HG03571 (cell line): ENCODE results near the gene NIP7.

Source experiments
- ATAC-seq: cut with Tn5 transposase; IDR thresholded peaks from one replicate; pipeline ENCODE4 v1.9.1; 2021; ENCODE audit not compliant: unreplicated experiment

NIP7 gene

DNA sequence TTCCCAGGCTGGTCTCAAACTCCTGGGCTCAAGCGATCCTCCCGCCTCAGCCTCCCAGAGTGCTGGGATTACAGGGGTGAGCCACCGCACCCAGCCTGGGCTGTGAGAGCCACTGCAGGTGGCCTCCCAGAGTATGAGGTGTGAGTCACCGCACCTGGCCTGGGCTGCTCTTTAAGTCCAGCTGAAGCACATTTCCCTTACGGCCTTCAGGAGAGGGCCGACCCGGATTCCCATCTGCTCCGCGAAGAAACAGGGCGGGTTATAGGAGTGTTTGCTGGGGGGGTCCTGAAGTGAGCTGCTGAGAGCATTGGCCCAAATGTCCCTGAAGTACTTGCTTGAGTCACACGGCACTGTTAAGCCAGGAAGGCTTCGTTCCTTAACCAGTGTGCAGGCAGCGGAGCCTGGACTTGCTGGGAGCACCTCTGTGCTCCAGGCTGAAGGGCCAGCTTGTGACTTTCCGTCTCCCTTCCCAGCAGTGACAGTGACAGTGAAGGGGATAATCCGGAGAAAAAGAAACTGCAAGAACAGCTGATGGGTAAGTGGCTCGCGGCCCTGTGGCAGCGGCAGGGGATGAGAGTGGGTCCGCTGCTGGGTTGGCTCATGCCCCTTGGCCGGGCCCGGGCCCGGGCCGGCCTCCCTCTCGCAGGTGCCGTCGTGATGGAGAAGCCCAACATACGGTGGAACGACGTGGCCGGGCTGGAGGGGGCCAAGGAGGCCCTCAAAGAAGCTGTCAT, 21.2 kb upstream of the NIP7 start:
- no peak for ATAC-seq

DNA sequence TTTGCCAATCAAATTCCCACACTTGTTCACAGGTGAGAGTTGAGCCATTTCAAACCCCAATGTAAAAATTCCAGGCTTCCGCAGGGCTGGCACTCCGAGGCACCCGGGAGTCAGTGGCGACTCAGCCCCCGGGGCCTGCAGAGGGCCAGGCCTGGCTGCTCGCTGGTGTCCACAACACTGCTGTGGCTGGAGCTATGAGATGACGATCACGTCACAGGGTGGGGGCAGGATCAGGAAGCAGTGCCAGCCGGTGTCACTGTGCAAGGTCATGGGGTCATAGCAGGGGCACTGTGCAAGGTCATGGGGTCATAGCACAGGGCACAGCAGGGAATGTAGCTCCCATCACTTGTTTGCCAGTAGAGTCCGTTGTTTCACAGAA, 20.7 kb upstream of the NIP7 start:
- no peak for ATAC-seq

DNA sequence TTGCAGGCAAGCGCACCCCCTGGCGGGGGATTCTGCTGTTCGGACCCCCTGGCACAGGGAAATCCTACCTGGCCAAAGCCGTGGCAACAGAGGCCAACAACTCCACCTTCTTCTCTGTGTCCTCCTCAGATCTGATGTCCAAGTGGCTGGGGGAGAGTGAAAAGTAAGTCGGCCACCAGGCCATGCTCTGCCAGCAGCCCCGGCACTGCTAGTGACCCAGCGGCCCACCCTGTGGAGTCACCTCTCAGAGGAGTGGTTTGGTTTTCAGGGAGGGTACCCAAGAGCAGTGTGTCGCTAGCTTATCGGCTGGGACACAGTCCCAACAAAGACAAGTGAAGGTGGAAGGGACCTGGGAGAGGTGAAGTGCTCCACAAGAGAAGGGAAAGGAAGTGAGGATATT, 20.2 kb upstream of the NIP7 start:
- ATAC-seq = no peak

DNA sequence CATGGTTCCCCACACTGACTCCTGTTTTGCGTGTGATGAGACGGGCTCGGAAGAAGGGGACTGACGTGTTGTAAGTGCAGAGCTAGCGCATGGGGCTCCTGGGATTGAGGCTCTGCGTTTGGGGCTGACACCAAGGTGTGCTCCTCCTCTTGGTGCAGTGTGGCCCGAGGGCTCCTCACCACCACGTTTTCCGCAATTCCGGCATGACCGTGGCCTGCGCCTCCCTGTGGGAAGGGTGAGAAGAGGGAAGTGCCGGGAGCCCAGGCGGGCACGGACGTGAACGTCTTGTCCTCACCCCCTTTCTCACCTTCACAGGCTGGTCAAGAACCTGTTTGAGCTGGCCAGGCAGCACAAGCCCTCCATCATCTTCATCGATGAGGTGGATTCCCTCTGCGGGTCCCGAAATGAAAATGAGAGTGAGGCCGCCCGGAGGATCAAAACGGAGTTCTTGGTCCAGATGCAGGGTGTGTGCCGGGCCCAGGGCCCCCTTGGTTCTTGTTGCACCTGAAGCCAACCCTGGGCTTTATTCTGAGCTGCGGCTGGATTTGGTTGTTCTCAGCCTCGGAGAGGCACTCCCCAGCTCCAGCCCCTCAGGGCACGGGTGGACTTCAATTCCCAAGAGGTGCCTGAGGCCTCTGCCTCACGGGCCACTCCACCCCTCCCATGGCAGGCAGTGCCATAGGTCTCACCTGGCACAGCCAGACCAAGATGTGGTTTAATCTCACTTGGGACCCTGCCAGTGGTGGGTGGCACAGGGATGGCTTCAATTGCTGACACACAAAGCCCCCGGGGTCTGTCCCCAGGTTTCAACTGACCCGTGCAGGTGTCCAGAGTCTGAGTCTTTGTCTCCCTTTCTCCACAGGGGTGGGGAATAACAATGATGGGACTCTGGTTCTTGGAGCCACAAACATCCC, 19.5 kb upstream of the NIP7 start:
- no peak for ATAC-seq

DNA sequence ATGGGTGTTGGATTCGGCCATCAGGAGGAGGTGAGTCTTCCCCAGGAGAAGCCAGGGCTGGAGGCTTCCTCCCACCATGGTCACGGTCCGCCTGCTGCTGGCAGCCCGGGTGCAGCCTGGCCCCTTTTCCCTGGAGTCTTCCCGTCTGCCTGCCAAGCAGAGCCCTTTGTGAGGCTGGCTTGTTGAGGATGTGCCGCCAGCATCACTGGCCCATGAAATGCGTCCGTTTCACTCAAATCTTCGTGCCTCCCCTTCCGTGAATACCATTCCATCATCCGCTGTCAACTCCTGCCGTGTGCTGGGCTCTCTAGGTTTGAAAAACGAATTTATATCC, 18.9 kb upstream of the NIP7 start:
- no peak for ATAC-seq

DNA sequence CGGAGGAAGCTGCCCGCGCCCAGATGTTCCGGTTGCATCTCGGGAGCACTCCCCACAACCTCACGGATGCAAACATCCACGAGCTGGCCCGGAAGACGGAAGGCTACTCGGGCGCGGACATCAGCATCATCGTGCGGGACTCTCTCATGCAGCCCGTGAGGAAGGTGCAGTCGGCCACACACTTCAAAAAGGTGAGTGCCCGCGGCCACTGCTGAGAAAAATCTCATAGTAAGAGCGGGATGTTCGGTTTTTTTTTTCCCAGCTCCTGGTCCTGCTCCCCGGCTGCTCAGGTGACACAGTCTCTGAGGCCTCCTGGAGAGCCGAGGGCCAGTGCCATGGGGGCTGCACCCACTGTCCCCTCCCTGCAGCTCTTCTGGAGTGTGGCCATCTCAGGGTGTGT, 18.5 kb upstream of the NIP7 start:
- ATAC-seq = no peak

DNA sequence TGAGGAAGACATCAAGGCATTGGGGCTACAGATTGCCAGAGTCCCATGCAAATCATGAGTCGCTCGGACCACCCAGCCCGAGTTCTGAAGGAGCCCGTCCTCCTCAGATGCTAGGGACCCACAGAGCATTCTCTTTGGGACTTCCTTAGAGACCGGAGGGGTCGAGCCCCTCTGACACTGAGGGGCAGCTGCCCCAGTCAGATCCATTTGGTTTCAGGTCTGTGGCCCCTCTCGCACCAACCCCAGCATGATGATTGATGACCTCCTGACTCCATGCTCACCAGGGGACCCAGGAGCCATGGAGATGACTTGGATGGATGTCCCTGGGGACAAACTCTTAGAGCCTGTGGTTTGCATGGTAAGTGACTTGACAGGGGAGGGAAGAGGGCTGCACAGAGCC, 17.2 kb upstream of the NIP7 start:
- ATAC-seq = no peak

DNA sequence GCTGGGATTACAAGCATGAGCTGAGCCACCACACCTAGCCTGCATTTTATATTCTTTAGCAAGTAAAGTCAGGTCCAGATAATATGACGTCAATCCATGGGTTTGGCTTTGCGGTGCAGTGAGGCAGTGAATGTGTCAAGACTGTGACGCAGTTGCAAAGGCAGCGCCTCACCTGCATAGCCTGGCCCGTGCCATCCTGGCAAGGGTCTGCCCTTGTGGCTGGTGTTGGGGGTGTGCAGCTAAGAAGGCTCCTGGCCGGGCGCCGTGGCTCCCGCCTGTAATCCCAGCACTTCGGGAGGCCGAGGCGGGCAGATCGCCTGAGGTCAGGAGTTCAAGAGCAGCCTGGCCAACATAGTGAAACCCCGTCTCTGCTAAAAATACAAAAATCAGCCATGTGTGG, 16.2 kb upstream of the NIP7 start:
- ATAC-seq = no peak

DNA sequence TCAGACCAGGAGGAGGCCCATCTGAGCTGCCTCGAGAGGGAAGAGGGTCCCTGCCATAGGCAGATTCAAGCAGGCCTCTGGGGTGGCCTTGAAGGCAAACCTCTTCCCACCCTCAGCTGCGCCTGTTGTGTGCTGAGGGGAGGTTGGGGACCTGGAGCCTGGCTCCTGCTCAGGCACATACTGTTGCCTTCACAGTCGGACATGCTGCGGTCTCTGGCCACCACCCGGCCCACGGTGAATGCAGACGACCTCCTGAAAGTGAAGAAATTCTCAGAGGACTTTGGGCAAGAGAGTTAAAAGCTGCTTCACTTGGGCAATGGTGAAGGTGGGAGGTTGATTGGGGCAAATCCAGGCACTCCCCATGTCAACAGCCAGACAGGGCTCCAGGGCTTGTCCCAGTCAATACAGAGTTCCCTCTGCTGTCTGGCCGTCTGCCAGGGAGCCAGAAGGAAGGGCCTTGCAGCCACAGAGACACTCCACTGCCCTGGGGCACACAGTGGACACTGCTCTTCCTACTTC, 15.5 kb upstream of the NIP7 start:
- ATAC-seq = no peak

DNA sequence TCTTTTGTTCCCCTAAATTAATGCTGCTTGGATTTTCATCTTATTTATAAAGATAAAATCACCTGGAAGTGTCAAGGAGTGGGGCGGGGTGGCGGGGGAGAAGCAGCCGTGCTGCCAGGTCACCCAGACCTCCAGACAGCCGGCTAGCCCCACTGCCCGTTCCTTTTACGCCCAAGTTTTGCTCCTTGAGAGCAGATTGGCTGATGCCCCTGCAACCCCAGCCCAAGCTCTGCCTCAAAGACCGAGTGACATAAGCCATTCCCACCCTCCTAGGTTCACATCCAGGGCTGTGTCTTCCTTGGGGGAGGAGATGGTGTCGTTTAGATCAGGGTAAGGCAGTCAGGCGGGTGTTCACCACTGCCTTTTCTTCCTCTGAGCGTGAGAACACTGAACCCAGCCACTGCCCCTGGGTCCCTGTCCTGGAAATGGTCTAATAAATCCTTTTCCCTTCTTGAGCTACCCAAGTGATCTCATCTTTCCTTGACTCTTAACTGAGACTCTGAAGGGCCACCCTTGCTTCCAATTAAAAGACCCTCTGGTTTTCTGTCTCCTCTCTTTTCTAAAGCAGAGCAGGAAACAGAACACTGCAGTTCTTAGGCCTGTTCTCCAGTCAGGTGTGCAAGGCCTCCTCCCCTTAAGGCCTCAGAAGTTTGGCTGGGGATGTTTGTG, 14.9 kb upstream of the NIP7 start:
- ATAC-seq = no peak

DNA sequence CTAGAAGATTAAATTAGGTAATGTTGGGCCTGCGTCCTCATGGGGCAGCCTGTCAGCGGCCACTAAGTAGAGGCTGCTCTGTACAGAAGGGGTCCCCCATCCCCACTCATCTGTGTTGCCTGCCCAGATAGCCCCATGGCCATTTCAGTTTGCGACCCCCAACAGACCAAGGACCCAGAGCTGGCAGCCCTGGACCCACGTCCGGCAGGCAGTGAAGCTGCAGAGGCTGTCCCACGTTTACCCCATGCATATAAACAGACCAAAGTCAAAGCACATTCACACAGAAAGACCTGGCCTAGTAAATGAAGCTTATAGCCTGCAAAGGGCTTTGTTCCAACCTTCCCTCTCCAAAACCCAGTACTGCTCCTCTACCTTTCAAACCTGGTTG, 13.8 kb upstream of the NIP7 start:
- no peak for ATAC-seq

DNA sequence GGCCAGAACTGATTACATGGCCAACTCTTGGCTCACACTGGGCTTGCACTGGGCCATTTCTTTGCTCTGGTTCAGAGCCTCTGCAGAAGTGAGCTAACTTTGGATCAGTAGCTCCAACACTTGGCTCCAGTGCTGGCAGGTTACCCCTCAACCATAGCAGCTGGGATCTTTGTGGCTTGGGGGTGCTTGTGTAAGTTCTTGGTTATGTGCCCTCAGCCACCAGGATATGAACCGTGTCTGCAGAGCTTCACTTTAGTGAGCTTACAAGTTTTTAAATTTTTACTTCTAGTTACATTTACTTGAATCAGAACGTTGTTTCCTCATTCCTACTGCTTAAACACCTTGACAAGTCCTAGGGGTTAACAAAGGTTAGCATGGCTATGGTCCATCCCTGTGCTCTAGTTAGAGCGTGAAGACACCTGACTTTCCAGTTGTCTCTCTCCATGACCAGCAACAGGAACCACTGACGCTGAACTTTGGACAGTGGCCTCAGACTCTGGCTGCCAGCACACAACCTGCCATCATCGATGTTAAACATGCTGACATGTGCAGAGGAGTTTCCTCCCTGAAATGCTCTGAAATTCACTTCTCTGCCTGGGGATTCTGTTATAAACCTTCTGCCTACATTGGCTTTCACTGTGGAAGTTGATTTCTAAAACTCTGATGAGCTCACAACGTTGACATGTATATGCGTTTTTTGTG, 13.2 kb upstream of the NIP7 start:
- no peak for ATAC-seq

DNA sequence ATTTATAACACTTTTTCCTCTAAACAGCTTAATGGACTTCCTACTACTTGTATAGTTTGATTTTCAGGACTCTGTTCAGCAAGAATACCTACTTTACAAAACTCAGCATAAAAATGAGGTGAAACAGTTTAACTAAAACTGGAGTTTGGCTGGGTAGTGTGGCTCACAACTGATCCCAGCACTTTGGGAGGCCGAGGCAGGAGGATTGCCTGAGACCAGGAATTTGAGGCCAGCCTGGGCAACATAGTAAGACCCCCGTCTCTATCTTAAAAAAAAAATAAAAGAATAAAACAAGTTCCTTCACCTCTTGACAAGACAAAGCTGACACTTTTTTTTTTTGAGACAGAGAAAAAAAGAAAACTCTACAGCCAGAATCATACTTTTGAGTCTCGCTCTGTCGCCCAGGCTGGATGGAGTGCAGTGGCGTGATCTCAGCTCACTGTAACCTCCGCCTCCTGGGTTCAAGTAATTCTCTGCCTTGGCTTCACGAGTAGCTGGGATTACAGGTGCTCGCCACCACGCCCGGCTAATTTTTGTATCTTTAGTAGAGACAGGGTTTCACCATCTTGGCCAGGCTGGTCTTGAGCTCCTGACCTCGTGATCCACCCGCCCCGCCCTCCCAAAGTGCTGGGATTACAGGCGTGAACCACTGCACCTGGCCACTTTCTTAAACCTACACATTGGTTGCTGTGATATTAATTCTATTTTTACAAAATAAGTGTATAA, 11.8 kb upstream of the NIP7 start:
- ATAC-seq = no peak

DNA sequence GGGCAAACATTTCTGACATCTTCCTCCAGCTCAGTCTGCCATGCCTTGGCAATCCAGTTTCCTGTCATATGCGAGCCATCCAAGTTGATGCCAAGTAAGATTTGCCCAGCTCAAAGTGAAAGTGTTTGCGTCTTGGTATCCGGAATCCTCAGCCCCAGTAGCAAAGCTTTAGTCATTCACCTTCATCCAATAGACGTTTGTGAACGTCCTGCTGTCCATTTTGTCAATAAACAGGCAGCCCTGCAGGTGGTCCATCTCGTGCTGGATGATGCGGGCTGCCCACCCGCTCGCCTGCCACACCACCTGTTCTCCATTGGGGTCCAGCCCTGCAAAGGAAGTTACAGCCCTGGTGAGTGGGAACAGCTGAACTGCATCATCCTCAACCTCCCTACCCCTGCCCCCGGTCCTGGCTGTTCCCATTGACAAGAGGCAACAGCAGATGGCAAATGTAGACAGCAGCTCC, 10.7 kb upstream of the NIP7 start:
- no peak for ATAC-seq

DNA sequence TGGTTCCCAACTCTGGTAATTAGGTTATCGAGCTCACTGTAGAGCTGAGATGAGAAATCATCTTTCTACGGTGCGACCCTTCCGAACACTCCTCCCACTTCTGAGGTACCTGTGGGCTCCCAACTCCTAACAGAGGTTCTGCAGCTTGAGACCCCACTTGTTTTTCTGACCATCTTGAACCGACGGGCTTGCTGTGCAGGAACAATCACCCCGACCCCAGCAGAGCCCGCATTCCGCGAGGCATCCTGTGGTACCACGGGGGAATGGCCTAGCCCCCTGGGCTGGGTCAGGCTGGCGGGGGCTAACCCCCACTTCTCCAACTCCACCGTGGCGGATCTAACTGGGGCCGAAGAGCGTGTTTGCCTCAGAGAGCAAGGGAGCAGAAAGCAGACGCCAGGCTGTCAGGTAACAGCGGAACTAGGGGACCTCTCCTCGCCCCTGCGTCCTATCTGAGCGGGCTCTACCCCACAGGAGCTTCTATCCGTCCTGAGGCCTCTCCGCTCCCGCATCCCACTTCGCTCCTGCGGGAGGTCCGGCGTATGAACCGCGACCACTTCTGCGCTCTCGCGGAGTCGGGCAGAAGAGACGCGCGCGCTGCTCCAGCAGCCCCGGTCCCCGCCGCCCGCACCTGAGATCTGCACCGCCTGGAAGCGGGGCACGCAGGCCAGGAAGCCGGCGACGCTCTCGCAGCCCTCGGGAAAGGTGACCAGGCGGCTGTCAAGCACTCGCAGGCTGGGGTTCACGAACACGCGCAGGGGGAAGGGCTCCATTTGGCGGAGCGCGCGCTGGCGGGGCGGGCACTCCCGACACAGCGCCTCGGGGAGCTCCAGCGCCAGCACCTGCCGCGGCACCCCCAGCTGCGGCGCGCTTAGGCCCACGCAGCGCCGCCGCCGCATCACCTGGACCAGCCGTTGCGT, 9.9 kb upstream of the NIP7 start:
- peak; percentile 22 for ATAC-seq

DNA sequence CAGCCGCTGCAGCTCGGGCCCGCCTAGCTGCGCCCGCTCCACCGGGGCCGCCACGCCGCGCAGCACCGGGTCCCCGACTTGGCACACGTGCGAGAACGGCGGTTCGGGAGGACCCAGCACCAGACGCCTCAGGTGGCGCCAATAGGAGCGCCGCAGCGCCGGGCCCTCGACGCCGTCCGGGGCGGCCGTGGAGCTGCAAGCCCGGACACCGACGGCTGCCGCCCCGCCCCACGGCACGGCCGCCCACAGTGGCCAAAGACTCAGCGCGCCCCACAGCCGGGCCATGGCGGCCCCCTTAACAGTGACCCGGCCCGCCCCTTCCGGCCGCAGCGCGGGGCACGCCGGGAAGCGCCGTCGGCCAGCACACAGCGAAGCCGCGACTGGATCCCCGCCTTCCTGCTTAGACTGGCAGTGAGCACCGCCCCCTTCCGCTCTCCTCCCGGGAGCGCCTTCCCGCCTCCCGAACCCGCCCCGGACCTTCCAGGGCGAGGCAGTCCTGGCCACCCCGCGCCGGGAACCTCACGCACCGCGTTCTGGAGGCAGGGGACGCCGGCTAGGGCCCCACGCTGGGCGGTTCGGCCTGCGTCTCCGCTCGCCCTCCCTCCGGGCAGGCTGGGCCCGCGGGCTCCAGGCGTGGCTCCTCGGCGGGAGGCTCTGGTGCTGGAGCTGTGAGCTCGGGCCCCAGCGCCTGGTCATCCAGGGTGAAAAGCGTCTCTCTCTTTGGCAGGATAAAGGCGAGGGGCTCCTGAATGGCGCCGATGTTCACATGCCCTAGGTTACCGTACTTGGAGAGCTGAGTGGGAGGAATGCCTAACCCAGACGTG, 9.1 kb upstream of the NIP7 start, which contains the start of gene PDF:
Gene PDF, minus strand, starts transcription at position 303 of the 824 bp plus-strand sequence. Its CDS starts 18 bp downstream, at position 285.
- ATAC-seq = peak; percentile 91

DNA sequence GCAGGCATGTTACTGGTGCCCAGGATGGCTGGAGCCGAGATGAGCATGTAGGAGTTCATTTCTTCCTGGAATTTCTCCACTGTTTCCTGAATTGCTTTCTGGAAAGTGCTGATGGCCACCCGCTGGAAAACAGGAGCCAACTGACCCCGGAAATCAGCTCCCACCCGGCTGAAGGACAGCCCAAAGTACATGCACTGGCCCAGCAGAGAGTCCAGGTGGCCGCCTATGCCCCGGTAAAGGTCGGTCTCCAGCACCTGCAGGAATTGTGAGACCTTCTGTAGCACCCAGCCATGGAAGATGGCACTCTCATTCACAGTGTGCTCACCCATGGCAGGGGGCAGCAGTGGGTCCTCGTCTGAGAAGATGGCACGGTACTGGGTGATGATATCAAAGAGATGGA, 4.9 kb upstream of the NIP7 start:
- no peak for ATAC-seq

DNA sequence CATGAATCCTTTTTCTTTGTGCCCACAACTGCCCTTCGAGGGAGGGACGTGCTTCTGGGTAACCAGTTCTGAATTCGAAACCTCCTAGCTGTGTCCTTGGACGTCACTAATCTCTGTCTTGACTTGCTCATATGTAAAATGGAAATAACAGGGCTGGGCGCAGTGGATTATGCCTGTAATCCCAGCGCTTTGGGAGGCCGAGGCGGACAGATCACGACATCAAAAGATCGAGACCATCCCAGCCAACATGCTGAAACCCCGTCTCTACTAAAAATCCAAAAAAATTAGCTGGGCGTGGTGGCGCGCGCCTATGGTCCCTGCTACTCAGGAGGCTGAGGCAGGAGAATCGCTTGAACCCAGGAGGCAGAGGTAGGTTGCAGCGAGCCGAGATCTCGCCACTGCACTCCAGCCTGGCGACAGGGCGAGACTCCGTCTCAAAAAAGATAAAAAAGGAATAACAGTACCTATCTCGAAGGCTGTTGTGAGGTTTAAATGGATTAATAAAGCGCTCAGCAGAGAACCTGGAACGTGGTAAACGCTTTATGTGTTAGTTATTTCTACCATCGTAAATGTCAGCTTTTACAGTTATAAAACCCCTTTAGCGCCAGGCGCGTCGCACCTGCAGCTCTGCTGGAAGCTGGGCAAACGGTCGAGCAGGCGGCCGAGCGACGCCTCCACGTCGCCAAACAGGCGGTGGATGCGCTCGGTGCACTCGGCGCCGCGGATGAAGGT, 849 bp upstream of the NIP7 start:
- no peak for ATAC-seq
